ENCODE data around the gene ATAD3C.
"Not testable (repeated sequence)": the region's sequence is repeated elsewhere in the genome, so short reads cannot be mapped to it uniquely, and the experiment has no call there.

Gene ATAD3C

GRCh38 chr1:1471389-1472052, 22.0 kb downstream of the ATAD3C start, which contains the start of gene ATAD3B:
TSS of gene ATAD3B (plus strand) at chr1:1471765. CDS start at chr1:1471885, 120 bp downstream.
- Mint-ChIP-seq H3K27ac (peak within 1 kb of the TSS; percentile 67 to 88), H3K4me1 (ENCODE audit: low read depth in 2 of 2) (peaks cover 7 to 16% of the 10 kb centered on the region in 2 donors), H3K9me3 (no peaks in the 10 kb centered on the region), H3K27me3 (no peaks in the 10 kb centered on the region), H3K4me3 (peak within 1 kb of the TSS; percentile 80 to 84), H3K36me3 (ENCODE audit: insufficient read depth) (peaks cover 10% of the 10 kb centered on the region)
- peak; percentile 93 for ATAC-seq (replicated peaks)
- DNase-seq = peak; percentile 82 to 84 (median 83)

- peak overlapping the region; percentile 71 to 74 for H3K4me3 Mint-ChIP-seq
- peak overlapping the region in 1 of 2 donors; percentile 29 for H3K27ac Mint-ChIP-seq
- ATAC-seq (replicated peaks) = peak; percentile 52
These were observed 22.8 kb downstream of the ATAD3C start for GRCh38 chr1:1472053-1472876.

GRCh38 chr1:1476011-1476410, 26.5 kb downstream of the ATAD3C start:
- not testable (repeated sequence) for DNase-seq; H3K9me3 Mint-ChIP-seq; H3K27ac Mint-ChIP-seq; ATAC-seq (replicated peaks); H3K4me3 Mint-ChIP-seq; H3K27me3 Mint-ChIP-seq
- peaks cover 8 to 21% of the 10 kb centered on the region in 2 donors for H3K4me1 Mint-ChIP-seq (ENCODE audit: low read depth in 2 of 2)
- H3K36me3 Mint-ChIP-seq (ENCODE audit: insufficient read depth) = peaks cover 39% of the 10 kb centered on the region

More at GRCh38 chr1:1472053-1472876, 22.8 kb downstream of the ATAD3C start:
- peaks cover 7 to 22% of the 10 kb centered on the region in 2 donors for H3K4me1 Mint-ChIP-seq (ENCODE audit: low read depth in 2 of 2)
- not testable (repeated sequence) for H3K27me3 Mint-ChIP-seq, H3K9me3 Mint-ChIP-seq
- H3K36me3 Mint-ChIP-seq (ENCODE audit: insufficient read depth) = peaks cover 15% of the 10 kb centered on the region
- peak in 2 of 3 experiments; percentile 14 to 28 for DNase-seq

DNA sequence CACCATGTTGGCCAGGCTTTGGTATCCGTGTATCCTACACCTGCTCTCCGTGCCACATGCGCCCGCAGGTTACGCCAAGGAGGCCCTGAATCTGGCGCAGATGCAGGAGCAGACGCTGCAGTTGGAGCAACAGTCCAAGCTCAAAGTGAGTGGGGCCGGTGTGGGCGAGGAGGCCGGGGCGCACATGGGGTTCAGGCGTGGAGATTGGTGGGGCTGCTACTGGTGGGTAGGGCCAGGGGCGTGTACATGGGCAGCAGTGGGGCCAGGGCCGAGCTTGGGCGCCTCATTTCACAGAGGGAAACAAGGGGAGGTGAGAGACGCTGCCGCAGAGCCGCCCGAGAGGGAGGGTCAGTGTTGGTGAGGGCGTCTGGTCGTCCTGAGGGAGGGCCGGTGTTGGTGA, 27.7 kb downstream of the ATAD3C start:
- peaks cover 37% of the 10 kb centered on the region for H3K36me3 Mint-ChIP-seq (ENCODE audit: insufficient read depth)

GRCh38 chr1:1479547-1480487, 30.3 kb downstream of the ATAD3C start:
- Mint-ChIP-seq H3K36me3 (ENCODE audit: insufficient read depth) (peaks cover 50% of the 10 kb centered on the region), H3K4me3 (peak overlapping the region in 1 of 2 donors; percentile 34), H3K4me1 (ENCODE audit: low read depth in 2 of 2) (peaks cover 4 to 12% of the 10 kb centered on the region in 2 donors), H3K9me3 (no peaks in the 10 kb centered on the region), H3K27ac (no peak overlapping the region), H3K27me3 (no peaks in the 10 kb centered on the region)
- ATAC-seq (replicated peaks) (no peak), DNase-seq (no peak)

More for the DNA sequence above, 27.7 kb downstream of the ATAD3C start:
- no peaks in the 10 kb centered on the region for H3K27me3 Mint-ChIP-seq
- ATAC-seq (replicated peaks) (no peak), DNase-seq (no peak)
- peaks cover 6 to 18% of the 10 kb centered on the region in 2 donors for H3K4me1 Mint-ChIP-seq (ENCODE audit: low read depth in 2 of 2)
- H3K4me3 Mint-ChIP-seq = no peak overlapping the region
- peak overlapping the region in 1 of 2 donors; percentile 54 for H3K27ac Mint-ChIP-seq
- no peaks in the 10 kb centered on the region for H3K9me3 Mint-ChIP-seq

DNA sequence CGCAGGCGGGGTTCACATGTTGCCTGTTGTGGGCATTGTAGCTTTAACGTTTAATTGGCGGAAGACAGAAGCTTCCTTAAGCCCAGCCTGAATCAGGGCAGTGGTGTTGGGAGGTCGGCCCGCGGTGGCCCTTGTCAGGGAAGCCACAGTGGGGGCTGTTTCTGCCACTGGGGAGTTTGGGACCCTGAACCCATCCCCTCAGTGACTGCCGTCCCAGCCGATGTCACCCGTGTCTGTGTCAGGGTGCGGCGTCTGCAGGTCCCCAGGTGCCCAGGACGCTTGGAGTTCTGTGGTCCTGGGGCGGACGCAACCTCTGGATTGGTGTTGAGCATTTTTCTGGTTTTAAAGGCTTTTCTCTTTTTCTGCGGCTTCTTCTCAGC, 31.0 kb downstream of the ATAD3C start:
- H3K9me3 Mint-ChIP-seq; H3K4me3 Mint-ChIP-seq; H3K27me3 Mint-ChIP-seq; H3K27ac Mint-ChIP-seq; ATAC-seq (replicated peaks); DNase-seq: not testable (repeated sequence)
- Mint-ChIP-seq H3K4me1 (ENCODE audit: low read depth in 2 of 2) (peaks cover 3 to 12% of the 10 kb centered on the region in 2 donors), H3K36me3 (ENCODE audit: insufficient read depth) (peaks cover 53% of the 10 kb centered on the region)

DNA sequence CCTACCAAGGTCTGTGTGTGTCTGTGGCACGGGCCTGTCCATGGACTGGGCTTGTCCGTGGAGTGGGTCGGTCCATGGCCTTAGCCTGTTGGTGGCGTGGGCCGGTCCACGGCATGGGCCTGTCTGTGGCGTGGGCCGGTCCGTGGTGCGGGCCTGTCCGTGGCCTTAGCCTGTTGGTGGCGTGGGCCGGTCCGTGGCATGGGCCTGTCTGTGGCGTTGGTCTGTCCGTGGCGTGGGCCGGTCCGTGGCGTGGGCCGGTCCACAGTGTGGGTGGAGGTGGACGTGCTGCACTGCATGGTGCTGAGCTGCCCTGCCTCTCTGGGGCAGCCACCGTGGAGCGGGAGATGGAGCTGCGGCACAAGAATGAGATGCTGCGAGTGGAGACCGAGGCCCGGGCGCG, 32.3 kb downstream of the ATAD3C start:
- not testable (repeated sequence) for H3K4me3 Mint-ChIP-seq, H3K27ac Mint-ChIP-seq
- peaks cover 58% of the 10 kb centered on the region for H3K36me3 Mint-ChIP-seq (ENCODE audit: insufficient read depth)

DNA sequence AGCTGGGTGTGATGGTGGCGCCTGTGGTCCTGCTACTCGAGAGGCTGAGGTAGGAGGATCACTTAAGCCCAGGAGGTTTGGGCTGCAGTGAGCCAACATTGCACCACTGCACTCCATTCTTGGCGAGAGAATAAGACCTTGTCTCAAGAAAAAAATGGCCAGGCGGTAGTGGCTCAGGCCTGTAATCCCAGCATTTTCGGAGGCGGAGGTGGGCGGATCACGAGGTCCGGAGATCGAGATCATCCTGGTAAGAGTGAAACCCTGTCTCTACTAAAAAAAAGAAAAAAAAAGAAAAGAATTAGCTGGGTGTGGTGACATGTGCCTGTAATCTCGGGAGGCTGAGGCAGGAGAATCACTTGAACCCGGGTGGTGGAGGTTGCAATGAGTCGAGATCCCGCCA, 33.4 kb downstream of the ATAD3C start:
- Mint-ChIP-seq H3K27ac (no peak overlapping the region), H3K9me3 (no peaks in the 10 kb centered on the region), H3K4me3 (no peak overlapping the region), H3K27me3 (no peaks in the 10 kb centered on the region), H3K4me1 (ENCODE audit: low read depth in 2 of 2) (peaks cover 3 to 5% of the 10 kb centered on the region in 2 donors), H3K36me3 (ENCODE audit: insufficient read depth) (peaks cover 52% of the 10 kb centered on the region)
- ATAC-seq (replicated peaks) (no peak), DNase-seq (no peak)

More for the DNA sequence above, 32.3 kb downstream of the ATAD3C start:
- not testable (repeated sequence) for DNase-seq; H3K9me3 Mint-ChIP-seq; H3K27me3 Mint-ChIP-seq; H3K4me1 Mint-ChIP-seq (ENCODE audit: low read depth in 2 of 2); ATAC-seq (replicated peaks)

GRCh38 chr1:1483714-1484113, 34.2 kb downstream of the ATAD3C start:
- no peaks in the 10 kb centered on the region for H3K27me3 Mint-ChIP-seq
- peaks cover 49% of the 10 kb centered on the region for H3K36me3 Mint-ChIP-seq (ENCODE audit: insufficient read depth)
- no peaks in the 10 kb centered on the region for H3K9me3 Mint-ChIP-seq
- H3K27ac Mint-ChIP-seq = no peak overlapping the region
- no peak for ATAC-seq (replicated peaks)
- peaks cover 3 to 5% of the 10 kb centered on the region in 2 donors for H3K4me1 Mint-ChIP-seq (ENCODE audit: low read depth in 2 of 2)
- no peak for DNase-seq
- no peak overlapping the region for H3K4me3 Mint-ChIP-seq

DNA sequence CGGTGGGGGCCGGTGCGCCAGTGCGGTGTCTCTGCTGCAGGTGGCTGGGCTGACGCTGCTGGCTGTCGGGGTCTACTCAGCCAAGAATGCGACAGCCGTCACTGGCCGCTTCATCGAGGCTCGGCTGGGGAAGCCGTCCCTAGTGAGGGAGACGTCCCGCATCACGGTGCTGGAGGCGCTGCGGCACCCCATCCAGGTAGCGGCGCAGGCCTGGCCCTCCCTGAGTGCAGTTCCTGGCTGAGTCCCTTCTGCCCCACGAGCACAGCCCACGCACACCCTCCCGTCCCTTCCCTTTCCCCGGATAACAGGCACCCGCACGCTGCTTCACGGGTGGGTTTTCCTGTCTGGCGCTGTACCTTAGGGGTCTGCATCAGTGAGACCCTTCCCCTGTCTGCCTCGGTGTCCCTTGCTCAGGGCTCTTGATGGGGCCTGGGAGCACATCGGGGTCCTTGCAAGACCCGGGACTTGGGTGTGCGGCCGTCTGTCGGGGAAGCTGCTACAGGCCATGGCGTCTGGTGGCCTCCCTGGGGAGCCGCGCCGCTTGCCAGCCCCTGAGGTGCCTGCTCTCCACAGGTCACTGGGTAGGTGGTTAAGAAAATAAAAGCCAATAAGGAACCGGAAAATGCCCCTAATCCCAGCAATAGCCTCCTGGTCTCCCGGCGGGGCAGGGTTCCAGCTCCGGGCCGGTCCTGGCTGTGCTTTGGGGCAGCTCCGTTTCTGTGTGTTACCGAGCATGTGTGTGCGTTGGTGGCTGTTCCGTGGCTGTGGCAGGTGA, 35.7 kb downstream of the ATAD3C start:
- H3K9me3 Mint-ChIP-seq; H3K4me1 Mint-ChIP-seq (ENCODE audit: low read depth in 2 of 2); DNase-seq; H3K27me3 Mint-ChIP-seq; H3K4me3 Mint-ChIP-seq; ATAC-seq (replicated peaks): not testable (repeated sequence)
- Mint-ChIP-seq H3K27ac (peak overlapping the region in 1 of 2 donors; percentile 49), H3K36me3 (ENCODE audit: insufficient read depth) (peaks cover 47% of the 10 kb centered on the region)

DNA sequence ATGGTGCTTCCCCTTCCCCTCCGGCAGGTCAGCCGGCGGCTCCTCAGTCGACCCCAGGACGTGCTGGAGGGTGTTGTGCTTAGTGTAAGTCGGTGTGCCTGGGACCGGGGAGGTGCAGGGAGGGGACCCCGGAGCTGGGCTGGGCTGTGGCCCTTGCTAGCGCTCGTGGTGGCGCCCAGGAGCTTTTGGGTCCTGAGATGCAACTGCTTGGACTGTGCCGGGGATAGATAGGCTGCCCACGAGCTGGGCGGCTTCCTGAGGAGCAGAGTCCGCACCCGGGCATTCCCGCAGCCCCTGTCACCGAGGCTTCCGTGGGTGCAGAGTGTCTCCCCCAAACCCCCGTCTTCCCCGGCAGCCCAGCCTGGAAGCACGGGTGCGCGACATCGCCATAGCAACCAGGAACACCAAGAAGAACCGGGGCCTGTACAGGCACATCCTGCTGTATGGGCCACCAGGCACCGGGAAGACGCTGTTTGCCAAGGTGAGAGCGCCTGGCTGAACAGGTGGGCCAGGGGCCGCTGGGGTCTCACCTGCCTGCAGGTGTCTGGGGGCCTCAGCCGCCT, 36.3 kb downstream of the ATAD3C start:
- H3K9me3 Mint-ChIP-seq; ATAC-seq (replicated peaks); DNase-seq; H3K27me3 Mint-ChIP-seq; H3K4me3 Mint-ChIP-seq; H3K4me1 Mint-ChIP-seq (ENCODE audit: low read depth in 2 of 2): not testable (repeated sequence)
- peak overlapping the region in 1 of 2 donors; percentile 49 for H3K27ac Mint-ChIP-seq
- H3K36me3 Mint-ChIP-seq (ENCODE audit: insufficient read depth) = peaks cover 50% of the 10 kb centered on the region

DNA sequence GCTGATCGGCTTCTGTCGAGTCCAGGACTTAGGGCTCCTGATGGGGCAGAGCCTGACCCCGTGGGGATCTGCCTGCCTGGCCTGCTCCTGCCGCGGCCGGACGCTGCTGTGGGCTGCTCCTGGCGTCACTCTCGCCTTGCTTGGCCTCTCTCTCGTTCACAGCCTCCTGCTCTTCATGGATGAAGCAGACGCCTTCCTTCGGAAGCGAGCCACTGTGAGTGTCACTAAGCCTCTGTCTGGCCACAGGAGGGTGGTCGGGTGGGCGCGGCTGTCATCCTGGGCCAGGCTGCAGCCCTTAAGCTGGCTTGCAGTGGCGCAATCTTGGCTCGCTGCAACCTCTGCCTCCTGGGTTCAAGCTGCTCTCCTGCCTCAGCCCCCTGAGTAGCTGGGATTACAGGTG, 38.2 kb downstream of the ATAD3C start:
- DNase-seq (no peak), ATAC-seq (replicated peaks) (no peak)
- Mint-ChIP-seq H3K27me3 (no peaks in the 10 kb centered on the region), H3K36me3 (ENCODE audit: insufficient read depth) (peaks cover 54% of the 10 kb centered on the region), H3K9me3 (no peaks in the 10 kb centered on the region), H3K4me3 (no peak overlapping the region), H3K27ac (peak overlapping the region in 1 of 2 donors; percentile 75), H3K4me1 (ENCODE audit: low read depth in 2 of 2) (no peaks in the 10 kb centered on the region)
